ENCODE results near the gene FFAR2. TPM values are rescaled to one million over a fixed set of nuclear protein-coding genes. Genes with fewer than 3 reads are reported as not detected.

Gene FFAR2
- total and polyA plus RNA-seq, 4 donors, result 0.25 to 0.84 (median 0.47) TPM

GRCh38 chr19:35459414-35460082 is 11.5 kb downstream of the FFAR2 start:
- H3K4me3 ChIP-seq (ENCODE audit: low read depth in 1 of 3, low read length in 3 of 3), result no peak overlapping the region
- DNase-seq (ENCODE audit: low spot score), result peak; percentile 69
- H3K9me3 ChIP-seq (ENCODE audit: control insufficient read depth in 4 of 4, low read length in 3 of 4), result no peaks in the 10 kb centered on the region
- H3K9ac ChIP-seq (ENCODE audit: low read depth in 1 of 2, low read length in 2 of 2), result no peak overlapping the region
- TF ChIP-seq EGR1 (IDR thresholded peaks at IDR 0.05; ENCODE audit: low read depth in 2 of 2), result no peak
- TF ChIP-seq SP1 (IDR thresholded peaks at IDR 0.05), result peak; percentile 93
- peak; percentile 91 to 94 for TF ChIP-seq RXRA (IDR thresholded peaks at IDR 0.05)
- TF ChIP-seq, protein P1, sequence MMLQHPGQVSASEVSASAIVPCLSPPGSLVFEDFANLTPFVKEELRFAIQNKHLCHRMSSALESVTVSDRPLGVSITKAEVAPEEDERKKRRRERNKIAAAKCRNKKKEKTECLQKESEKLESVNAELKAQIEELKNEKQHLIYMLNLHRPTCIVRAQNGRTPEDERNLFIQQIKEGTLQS (IDR thresholded peaks at IDR 0.05), result no peak
- peak; percentile 87 for TF ChIP-seq MAX (IDR thresholded peaks at IDR 0.05)
- no peak for TF ChIP-seq CTCF (IDR thresholded peaks at IDR 0.05; ENCODE audit: low read depth, low read length, missing input control)
- peak; percentile 67 to 86 for TF ChIP-seq GABPA (IDR thresholded peaks at IDR 0.05 in 1 of 2, conservative IDR thresholded peaks at IDR 0.05 in 1 of 2)
- peak; percentile 68 to 73 for TF ChIP-seq JUND (IDR thresholded peaks at IDR 0.05)
- TF ChIP-seq TAF1 (conservative IDR thresholded peaks at IDR 0.05), result no peak
- TF ChIP-seq REST (IDR thresholded peaks at IDR 0.05), result peak; percentile 33
- TF ChIP-seq NR2F2 (IDR thresholded peaks at IDR 0.05), result peak; percentile 97
- peak; percentile 64 for TF ChIP-seq YY1 (IDR thresholded peaks at IDR 0.05)
- no peak for TF ChIP-seq FOXA2 (IDR thresholded peaks at IDR 0.05)
- TF ChIP-seq FOXA1 (IDR thresholded peaks at IDR 0.05), result peak; percentile 22
- TF ChIP-seq, protein P2, sequence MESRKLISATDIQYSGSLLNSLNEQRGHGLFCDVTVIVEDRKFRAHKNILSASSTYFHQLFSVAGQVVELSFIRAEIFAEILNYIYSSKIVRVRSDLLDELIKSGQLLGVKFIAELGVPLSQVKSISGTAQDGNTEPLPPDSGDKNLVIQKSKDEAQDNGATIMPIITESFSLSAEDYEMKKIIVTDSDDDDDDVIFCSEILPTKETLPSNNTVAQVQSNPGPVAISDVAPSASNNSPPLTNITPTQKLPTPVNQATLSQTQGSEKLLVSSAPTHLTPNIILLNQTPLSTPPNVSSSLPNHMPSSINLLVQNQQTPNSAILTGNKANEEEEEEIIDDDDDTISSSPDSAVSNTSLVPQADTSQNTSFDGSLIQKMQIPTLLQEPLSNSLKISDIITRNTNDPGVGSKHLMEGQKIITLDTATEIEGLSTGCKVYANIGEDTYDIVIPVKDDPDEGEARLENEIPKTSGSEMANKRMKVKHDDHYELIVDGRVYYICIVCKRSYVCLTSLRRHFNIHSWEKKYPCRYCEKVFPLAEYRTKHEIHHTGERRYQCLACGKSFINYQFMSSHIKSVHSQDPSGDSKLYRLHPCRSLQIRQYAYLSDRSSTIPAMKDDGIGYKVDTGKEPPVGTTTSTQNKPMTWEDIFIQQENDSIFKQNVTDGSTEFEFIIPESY (IDR thresholded peaks at IDR 0.05), result peak; percentile 78
- peak; percentile 50 to 64 for TF ChIP-seq HNF4A (conservative IDR thresholded peaks at IDR 0.05)
- peak; percentile 15 to 48 for TF ChIP-seq RAD21 (IDR thresholded peaks at IDR 0.05)
- TF ChIP-seq HNF4G (IDR thresholded peaks at IDR 0.05), result no peak
- 21% methylated on average over 14 of the region's 14 CpGs for WGBS
- peak overlapping the region; percentile 96 to 98 for H3K27ac ChIP-seq (ENCODE audit: low read depth in 1 of 2, low read length in 2 of 2)
- H3K36me3 ChIP-seq (ENCODE audit: control insufficient read depth in 4 of 4, insufficient read depth in 3 of 4, low read depth in 1 of 4, low read length in 3 of 4), result no peaks in the 10 kb centered on the region
- H3K4me1 ChIP-seq (ENCODE audit: control insufficient read depth in 4 of 4, insufficient read depth in 4 of 4, low read length in 3 of 4), result peaks cover 11 to 45% (median 33%) of the 10 kb centered on the region in 4 donors
- no peaks in the 10 kb centered on the region for H3K27me3 ChIP-seq (ENCODE audit: control insufficient read depth in 4 of 4, insufficient read depth in 4 of 4, low read length in 3 of 4)
